22Rv1 (cell line): ENCODE data around the gene NEK11.

Experiments used
- H3K27ac ChIP-seq: fragments of 450-650 bp; 2 replicates; pipeline ENCODE4 v1.5.1; 2017
- CTCF ChIP-seq: fragments of 450-650 bp; IDR thresholded peaks from 2 replicates; pipeline ENCODE4 v1.5.1; 2017; ENCODE audit warnings: mild to moderate bottlenecking
- ZFX ChIP-seq: fragments of 450-650 bp; IDR thresholded peaks from 2 replicates; pipeline ENCODE4 v1.6.1; 2017; ENCODE audit warnings: antibody characterized with exemption, borderline replicate concordance

The NEK11 gene

GRCh38 chr3:131158434-131158833, 131.8 kb downstream of the NEK11 start:
- no peak overlapping the region for H3K27ac ChIP-seq
- TF ChIP-seq ZFX (no peak), CTCF (no peak)

GRCh38 chr3:131162516-131162915, 135.8 kb downstream of the NEK11 start:
- H3K27ac ChIP-seq = no peak overlapping the region
- no peak for TF ChIP-seq CTCF
- TF ChIP-seq ZFX = no peak

GRCh38 chr3:131167867-131168266, 141.2 kb downstream of the NEK11 start:
- TF ChIP-seq ZFX = no peak
- TF ChIP-seq CTCF = no peak
- H3K27ac ChIP-seq = no peak overlapping the region

- no peak overlapping the region for H3K27ac ChIP-seq
- no peak for TF ChIP-seq ZFX
- TF ChIP-seq CTCF = no peak
Measured at GRCh38 chr3:131169331-131169730, 142.7 kb downstream of the NEK11 start.

GRCh38 chr3:131172502-131173200, 146.0 kb downstream of the NEK11 start:
- no peak for TF ChIP-seq CTCF

GRCh38 chr3:131174752-131175151, 148.1 kb downstream of the NEK11 start:
- TF ChIP-seq ZFX (no peak), CTCF (no peak)

More at GRCh38 chr3:131172502-131173200, 146.0 kb downstream of the NEK11 start:
- no peak overlapping the region for H3K27ac ChIP-seq

GRCh38 chr3:131178710-131179375, 152.2 kb downstream of the NEK11 start:
- no peak for TF ChIP-seq CTCF
- no peak for TF ChIP-seq ZFX
- no peak overlapping the region for H3K27ac ChIP-seq

More at GRCh38 chr3:131174752-131175151, 148.1 kb downstream of the NEK11 start:
- H3K27ac ChIP-seq = no peak overlapping the region
